ENCODE data around the gene PTGES.
"Not testable (repeated sequence)": the region's sequence is repeated elsewhere in the genome, so short reads cannot be mapped to it uniquely, and the experiment has no call there.

PTGES gene

GRCh38 chr9:129752900-129753729 lies at the start of gene PTGES:
Gene PTGES (minus strand): TSS chr9:129753042. CDS start chr9:129753012, 30 bp downstream.
- Histone ChIP-seq H3K36me3 (no peaks in the 10 kb centered on the region), H3K27ac (peak within 1 kb of the TSS in 1 of 2 donors; percentile 6), H3K4me3 (peak within 1 kb of the TSS; percentile 30 to 33), H3K9me3 (no peaks in the 10 kb centered on the region), H3K4me1 (peaks cover 0 to 17% (median 14%) of the 10 kb centered on the region in 4 donors), H3K27me3 (peaks cover 0 to 20% of the 10 kb centered on the region in 2 donors)
- DNase-seq = peak; percentile 67 to 79
- intact Hi-C loops (cut with DNase I; ENCODE audit: low total_unique reads) = no loop called here
- TF ChIP-seq CTCF (IDR thresholded peaks at IDR 0.05) = no peak

GRCh38 chr9:129801504-129801903 lies 48.7 kb upstream of the PTGES start:
- TF ChIP-seq CTCF (IDR thresholded peaks at IDR 0.05) = no peak
- Histone ChIP-seq H3K4me3 (no peak overlapping the region), H3K4me1 (peaks cover 0 to 15% (median 10%) of the 10 kb centered on the region in 4 donors), H3K27me3 (no peaks in the 10 kb centered on the region), H3K9me3 (no peaks in the 10 kb centered on the region), H3K27ac (no peak overlapping the region), H3K36me3 (peaks cover 0 to 14% (median 5%) of the 10 kb centered on the region in 3 donors)
- DNase-seq = no peak
- intact Hi-C loops (cut with DNase I; ENCODE audit: low total_unique reads) = no loop called here

- H3K27me3 ChIP-seq = peaks cover 0 to 13% of the 10 kb centered on the region in 2 donors
- peaks cover 0 to 6% (median 5%) of the 10 kb centered on the region in 4 donors for H3K4me1 ChIP-seq
- TF ChIP-seq CTCF (IDR thresholded peaks at IDR 0.05) = no peak
- H3K36me3 ChIP-seq = no peaks in the 10 kb centered on the region
- H3K4me3 ChIP-seq = no peak overlapping the region
- no peaks in the 10 kb centered on the region for H3K9me3 ChIP-seq
- DNase-seq = no peak
- H3K27ac ChIP-seq = no peak overlapping the region
- intact Hi-C loops (cut with DNase I; ENCODE audit: low total_unique reads) = loop anchor here (10.0 kb wide), 1 partner anchor 674 kb away; no protein-coding TSS in a partner anchor
Observed at GRCh38 chr9:129798973-129799372, 46.1 kb upstream of the PTGES start.

GRCh38 chr9:129796029-129796428 lies 43.2 kb upstream of the PTGES start:
- DNase-seq, H3K4me1 ChIP-seq, H3K36me3 ChIP-seq, H3K9me3 ChIP-seq, H3K4me3 ChIP-seq, H3K27ac ChIP-seq: not testable (repeated sequence)
- intact Hi-C loops (cut with DNase I; ENCODE audit: low total_unique reads) = loop anchor here (10.0 kb wide), 1 partner anchor 671 kb away; no protein-coding TSS in a partner anchor
- H3K27me3 ChIP-seq = peaks cover 0 to 20% of the 10 kb centered on the region in 2 donors

GRCh38 chr9:129794549-129794948 lies 41.7 kb upstream of the PTGES start:
- TF ChIP-seq CTCF (IDR thresholded peaks at IDR 0.05) = no peak
- intact Hi-C loops (cut with DNase I; ENCODE audit: low total_unique reads) = loop anchor here (10.0 kb wide), 1 partner anchor 670 kb away; no protein-coding TSS in a partner anchor
- H3K27ac ChIP-seq = no peak overlapping the region

GRCh38 chr9:129786481-129786880 lies 33.6 kb upstream of the PTGES start:
- Histone ChIP-seq H3K36me3 (no peaks in the 10 kb centered on the region), H3K27ac (no peak overlapping the region), H3K27me3 (no peaks in the 10 kb centered on the region), H3K4me1 (peaks cover 0 to 5% (median 0%) of the 10 kb centered on the region in 4 donors), H3K4me3 (no peak overlapping the region), H3K9me3 (no peaks in the 10 kb centered on the region)
- no peak for DNase-seq
- TF ChIP-seq CTCF (IDR thresholded peaks at IDR 0.05) = no peak
- intact Hi-C loops (cut with DNase I; ENCODE audit: low total_unique reads) = no loop called here

More at GRCh38 chr9:129794549-129794948, 41.7 kb upstream of the PTGES start:
- peaks cover 0 to 5% (median 0%) of the 10 kb centered on the region in 4 donors for H3K4me1 ChIP-seq
- H3K36me3 ChIP-seq = no peaks in the 10 kb centered on the region
- peaks cover 0 to 20% of the 10 kb centered on the region in 2 donors for H3K27me3 ChIP-seq
- DNase-seq = no peak
- H3K9me3 ChIP-seq = no peaks in the 10 kb centered on the region
- no peak overlapping the region for H3K4me3 ChIP-seq

Data from tibial artery (tissue), 4 donors.